Stimulated activated CD4-positive, alpha-beta T cell treated with anti-CD3 and anti-CD28 coated beads, Interleukin-15, amount 100 ng/mL, for 24 hours (primary cell): Measurements from ENCODE around the gene ABHD16A.
"Not testable (repeated sequence)": the region's sequence is repeated elsewhere in the genome, so short reads cannot be mapped to it uniquely, and the experiment has no call there.

Experiments used
- DNase-seq: peaks from one replicate; pipeline ENCODE4 v3.0.0-alpha.2; 2020

The ABHD16A gene

DNA sequence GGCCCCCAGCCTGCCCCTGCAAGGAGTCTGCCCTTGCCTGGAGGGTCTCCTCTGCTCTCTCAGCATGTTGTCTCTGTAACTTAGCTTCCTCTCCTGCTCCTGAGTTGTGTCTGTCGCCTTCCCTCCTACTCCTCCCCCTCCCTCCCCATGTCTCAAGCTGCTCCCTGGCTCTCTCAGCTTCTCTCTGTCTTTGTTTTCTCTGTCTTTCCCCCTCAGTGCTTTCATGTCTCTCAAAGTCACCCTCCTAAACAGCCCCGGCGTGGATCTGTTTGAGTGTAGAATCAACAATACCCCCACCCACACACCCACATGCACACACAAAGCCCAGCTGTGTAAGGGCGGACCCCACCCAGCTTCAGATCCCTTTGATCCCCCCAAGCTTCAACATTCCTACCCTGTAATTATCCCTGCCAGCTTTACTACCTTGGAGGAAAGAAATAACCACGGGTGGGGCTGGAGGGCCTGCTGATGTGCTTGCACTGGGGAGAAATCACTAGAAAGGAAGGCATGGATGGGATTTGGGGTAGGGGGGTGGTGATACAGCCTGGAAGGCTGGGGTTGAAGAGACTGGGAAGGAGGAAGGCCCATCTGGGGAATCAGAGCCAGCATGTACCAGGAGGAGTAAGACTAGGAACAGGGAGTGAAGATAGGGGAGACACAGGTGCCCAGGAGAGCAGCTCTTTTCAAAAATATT, 11.0 kb upstream of the ABHD16A start:
- no peak for DNase-seq

DNA sequence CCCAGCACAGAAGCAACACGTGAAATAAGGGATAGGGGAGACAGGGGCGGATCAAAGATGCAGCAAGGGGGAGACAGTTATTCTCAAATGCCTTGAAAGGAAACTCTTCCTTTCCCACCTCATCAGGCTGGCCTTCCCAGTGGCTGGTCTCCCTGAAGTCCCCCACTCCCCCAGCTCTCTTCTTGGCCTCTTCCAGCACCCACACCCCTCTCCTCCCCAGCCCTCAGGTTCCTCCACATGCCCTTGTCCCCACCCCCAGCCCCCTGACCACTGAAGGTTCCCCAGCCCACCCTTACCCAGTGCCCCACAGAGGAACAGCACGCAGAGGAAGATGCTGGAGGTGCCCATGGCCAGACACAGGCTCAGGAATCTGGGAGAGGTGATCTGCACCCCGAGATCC, 10.3 kb upstream of the ABHD16A start:
- DNase-seq, result no peak

DNA sequence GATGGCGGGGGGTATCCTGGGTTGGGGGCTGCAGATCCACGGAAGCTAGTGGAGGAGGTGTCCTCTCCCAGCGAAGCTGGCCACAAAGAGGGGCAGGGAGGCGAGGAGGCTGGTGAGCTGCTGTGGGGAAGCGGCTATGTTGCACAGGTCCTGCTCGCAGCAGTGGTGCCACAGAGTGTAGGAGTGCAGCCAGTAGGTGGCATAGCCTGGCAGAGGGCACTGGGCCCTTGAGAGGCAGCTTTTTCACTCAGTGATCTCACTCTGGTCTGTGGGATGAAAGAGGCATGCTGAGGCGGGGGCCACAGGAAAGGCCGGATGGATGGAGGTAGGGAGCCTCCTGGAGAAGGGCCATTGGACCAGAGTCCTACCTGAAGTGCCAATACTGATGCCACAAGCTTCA, 9.2 kb upstream of the ABHD16A start:
- DNase-seq, result no peak

DNA sequence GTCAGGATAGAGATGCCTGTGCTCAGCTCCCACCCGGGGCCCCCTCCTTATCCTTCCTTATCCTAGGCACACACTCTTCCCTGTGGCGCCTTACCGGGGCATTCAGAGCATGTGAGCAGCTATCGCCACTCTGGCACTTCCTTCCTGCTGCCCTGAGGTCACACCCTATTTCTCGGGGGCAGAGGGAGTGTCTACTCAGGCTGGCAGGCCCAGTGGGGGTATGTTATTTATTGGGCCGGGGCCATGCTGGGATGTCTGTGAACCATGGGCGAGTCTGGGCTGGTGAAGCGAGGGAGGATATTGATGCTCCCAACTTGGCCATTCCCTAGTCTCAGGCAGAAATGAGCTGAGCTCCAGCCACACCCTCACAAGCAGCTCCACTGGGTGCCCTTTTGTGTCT, 8.1 kb upstream of the ABHD16A start:
- DNase-seq, result no peak

DNA sequence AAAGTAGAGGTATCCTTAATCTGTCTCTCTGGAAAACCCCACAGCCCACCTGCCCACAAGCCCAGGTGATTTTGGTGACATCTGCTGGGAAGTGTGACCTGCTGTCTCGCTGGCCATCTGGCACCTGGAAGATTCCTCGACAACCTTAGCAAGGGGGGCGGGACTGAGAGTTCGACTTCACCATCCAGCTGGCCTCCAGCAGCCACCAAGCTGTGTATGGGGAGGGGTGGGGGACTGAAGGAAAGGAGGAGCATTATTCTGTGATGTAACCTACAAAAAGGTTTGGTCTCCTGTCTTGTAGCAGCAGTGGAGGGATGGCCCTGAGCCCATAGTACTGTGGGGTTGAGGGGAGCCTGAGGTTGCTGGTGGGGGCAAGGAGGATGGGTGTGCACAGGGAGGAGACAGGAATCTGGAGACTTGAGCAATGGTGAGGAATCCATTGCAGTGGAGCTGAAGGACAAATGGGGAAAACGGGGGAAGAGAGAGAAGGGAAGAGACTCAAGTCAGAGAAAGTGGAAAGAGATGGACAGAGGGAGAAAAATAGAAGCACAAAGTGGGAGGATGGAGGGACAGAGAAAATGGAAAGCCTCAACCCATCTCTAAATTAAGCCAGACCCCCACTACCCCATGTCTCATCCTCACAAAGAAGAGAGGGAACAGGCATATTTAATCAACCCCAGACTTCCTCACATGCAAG, 7.5 kb upstream of the ABHD16A start:
- no peak for DNase-seq

DNA sequence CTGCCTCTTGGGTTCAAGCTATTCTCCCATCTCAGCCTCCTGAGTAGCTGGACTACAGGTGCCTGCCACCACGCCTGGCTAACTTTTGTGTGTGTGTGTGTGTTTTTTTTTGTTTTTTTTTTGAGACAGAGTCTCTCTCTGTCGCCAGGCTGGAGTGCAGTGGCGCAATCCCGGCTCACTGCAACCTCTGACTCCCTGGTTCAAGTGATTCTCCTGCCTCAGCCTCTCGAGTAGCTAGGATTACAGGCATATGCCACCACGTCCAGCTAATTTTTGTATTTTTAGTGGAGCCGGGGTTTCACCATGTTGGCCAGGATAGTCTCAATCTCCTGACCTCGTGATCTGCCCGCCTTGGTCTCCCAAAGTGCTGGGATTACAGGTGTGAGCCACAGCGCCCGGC, 6.0 kb upstream of the ABHD16A start:
- DNase-seq, result not testable (repeated sequence)

DNA sequence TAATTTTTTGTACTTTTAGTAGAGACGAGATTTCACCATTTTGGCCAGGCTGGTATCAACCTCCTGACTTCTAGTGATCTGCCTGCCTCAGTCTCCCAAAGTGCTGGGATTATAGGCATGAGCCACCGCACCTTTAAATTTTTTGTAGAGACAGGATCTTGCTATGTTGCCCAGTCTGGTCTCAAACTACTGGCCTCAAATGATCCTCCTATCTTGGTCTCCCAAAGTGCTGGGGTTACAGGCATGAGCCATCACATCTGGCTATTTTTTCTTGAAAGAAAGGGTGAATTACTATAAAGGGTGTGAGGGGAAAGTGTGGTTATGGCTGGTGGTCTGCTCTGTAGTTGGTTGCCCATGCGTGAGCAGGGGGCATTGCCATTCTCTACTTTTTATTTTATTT, 5.1 kb upstream of the ABHD16A start:
- no peak for DNase-seq

DNA sequence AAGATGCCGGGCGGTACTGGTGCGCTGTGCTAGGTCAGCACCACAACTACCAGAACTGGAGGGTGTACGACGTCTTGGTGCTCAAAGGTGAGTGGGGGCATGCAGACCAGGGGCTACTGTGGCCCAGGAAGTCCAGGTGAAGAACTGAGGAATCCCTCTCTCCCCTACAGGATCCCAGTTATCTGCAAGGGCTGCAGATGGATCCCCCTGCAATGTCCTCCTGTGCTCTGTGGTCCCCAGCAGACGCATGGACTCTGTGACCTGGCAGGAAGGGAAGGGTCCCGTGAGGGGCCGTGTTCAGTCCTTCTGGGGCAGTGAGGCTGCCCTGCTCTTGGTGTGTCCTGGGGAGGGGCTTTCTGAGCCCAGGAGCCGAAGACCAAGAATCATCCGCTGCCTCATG, 4.6 kb upstream of the ABHD16A start:
- no peak for DNase-seq

DNA sequence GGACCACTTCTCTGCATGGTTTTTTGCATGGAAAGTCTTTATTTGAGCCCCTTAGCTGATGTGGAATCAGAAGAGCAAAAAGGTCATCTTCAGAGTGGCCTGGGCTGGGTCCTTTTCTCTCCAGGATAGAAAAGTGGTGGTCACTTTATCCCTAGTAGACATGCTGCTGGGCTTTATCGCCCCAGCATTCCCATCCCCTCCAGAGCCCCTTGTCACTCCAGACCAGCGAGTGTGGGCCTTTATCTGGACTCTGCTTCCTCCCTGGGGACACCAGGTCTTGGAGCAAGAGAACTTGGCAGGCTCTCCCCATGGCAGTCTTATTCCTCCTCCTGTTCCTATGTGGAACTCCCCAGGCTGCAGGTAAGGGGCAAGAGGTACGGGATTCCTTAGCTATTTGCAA, 3.5 kb upstream of the ABHD16A start, which contains the start of gene LY6G6F:
TSS of gene LY6G6F (plus strand) at position 268 of the 400 bp plus-strand sequence. CDS start at position 309, 41 bp downstream.
- no peak for DNase-seq

DNA sequence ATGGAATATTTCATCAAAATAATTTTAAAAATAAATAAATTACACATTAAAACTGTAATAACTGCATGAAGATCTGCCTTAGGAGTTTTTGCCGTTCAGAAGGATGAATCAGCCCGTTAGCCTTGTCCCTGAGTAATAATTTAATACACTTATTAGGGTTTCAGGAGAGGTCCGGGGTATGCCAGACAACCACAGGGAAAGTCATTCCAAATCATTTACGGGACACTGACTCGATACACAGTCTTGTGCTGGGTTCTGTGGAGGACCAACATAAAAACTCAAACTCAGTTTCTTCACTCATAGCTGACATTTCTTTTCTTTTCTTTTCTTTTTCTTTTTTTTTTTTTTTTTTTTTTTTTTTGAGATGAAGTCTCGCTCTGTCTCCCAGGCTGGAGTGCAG, 2.8 kb upstream of the ABHD16A start:
- DNase-seq, result no peak

DNA sequence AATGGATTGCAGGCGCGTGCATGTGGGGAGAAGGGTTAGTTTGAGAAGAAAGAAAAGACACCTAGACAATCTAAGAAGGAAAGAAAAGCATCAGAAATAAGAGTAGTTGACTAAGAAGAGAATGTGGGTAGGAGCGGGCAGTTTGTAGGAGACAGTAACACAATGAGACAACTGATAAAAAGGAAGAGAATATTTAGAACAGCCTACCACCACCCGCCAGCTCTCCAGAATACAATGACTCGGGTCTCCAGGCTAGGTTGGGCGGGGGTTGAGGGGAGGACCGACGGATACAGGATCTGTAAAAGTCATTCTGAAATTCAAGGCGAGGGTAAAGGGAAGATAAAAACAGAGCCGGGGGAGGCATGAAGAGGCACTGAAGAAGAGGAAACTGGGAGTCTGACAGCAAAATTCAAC, 712 bp downstream of the ABHD16A start:
- DNase-seq, result peak; percentile 55

DNA sequence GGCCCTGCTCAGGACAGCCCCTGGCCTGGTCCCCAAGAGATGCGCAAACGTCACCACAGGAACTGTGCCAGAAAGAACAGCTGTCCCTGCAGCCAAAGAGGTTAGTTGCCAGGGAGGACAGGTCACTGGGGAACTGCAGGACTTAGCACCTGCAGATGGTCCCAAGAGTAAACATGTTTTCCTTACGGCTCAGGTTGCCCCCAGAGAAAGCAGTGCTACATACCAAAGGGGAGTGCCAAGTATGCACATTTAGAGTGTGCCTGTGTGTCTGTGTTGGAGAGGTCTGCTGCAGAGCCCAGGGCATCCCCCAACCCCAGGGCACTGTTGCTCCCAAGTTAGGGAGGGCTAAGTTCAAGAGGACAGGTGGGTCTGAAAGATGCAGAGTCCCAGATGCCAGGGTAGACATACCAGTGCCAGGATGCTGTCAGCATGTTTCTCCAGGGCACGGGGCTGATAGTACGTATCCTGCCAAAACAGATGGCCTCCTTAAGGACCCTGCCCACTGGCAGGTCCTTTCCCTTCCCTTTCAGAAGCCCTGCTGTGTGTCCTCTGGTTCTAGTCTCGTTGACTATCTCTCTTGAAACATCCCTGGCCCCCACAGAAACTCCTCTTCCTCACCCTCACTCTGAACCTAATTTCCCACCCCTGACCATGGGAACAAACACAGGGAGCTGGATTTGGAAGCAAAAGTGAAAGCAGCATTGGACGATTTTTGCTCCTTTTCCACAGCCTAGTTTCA, 1.3 kb downstream of the ABHD16A start:
- no peak for DNase-seq

DNA sequence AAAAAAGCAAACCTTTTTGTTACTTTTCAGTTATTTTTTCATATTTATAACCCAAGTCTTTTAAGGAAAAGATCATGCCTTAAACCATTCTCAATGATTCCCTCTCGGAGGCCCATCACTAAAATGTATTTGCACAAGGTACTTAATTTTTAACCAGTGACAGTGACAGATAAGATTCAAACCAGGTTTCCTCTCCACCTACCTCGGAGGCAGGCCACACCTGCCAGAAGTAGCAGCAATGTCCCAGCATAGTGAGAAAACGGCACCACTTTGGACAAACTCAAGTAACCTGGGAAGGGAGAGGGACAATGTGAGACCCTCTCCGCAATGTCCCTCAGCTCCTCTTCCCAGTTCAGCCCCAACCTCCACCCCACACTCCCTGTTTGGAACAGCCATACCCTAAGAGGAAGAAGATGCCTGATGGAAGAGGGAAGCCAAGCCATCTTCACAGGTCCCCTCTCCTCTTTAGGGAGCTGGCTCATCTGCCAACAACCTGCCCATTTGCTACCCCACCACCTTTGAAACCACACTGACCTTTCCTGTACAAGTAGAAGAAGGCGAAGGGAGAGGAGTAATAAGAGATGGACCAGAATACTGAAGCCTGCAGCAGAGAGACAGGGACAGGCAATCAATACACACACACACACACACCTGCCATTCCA, 2.3 kb downstream of the ABHD16A start:
- DNase-seq, result no peak

DNA sequence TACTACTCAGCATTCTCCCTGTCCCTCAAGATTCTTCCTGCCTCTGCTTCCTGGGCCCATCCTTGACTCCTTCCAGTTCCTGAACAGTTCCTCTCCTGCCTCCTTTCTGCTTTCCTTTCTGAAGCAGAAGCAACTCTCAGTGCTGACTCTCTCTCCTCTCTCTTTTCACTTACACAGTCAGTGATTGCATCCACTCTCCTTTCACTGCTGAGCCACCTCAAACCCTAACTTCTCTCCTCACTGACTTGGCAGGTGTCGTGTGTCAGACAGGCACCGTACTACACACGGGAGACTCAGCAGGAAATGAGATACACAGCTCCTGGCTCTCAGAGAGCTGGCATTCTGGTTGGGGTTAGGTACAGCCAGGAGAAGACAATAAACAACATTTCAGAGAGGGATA, 5.6 kb downstream of the ABHD16A start:
- DNase-seq, result no peak

DNA sequence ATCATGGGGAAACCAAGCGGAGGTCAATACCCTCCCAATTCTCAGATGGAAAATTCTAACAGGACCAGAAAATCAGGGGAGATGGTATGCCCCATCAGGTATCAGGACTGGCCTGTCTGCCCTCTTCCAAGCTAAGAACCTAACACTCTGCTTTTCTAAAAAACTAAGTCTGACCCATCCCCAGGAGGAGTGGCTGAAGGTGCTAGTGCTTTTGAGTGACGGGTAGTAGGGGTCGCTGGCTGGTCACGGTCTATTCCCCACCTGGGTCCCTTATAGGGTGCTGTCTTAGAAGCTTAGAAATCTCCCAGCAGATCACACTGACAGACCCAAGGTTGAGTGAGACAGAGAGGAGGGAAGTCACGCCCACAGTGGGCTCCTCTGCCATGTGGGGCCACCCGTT, 9.6 kb downstream of the ABHD16A start:
- DNase-seq, result no peak

DNA sequence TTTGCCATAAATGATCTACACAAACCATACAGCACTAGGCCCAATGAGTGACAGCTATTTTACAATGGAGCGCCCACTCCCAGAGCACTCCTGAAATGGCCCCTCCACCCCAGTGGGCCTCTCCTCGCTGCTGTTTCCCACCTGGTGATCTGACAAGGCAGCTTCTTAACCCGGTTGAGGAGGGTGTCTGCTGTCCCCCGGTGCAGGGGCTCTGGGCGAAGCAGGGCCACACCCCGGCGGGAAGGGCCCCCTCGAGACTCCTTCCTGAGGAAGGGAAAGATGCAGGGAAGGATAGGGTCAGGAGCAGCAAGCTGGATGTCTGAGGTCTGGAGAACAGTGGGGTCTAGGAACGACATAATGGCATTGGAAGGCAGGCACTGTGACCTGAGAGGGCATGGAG, 10.2 kb downstream of the ABHD16A start:
- no peak for DNase-seq

DNA sequence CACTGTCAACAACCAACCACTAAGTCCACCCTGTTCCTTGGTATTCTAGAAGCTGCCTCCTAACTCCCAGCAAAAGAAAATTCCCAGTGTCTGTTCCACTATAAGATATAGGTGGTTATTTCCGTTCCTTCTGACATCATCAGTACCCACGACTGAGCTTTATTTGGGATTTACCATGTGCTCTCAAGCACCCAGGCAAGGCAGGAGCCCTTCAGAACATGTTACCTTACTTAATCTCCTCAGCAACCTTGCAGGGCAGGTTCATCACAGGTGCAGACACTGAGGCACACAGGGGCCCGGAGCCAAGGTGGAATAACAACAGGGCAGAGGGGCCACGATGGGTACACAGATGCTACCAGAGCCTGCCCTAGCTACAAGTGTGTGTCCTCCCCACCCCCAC, 10.8 kb downstream of the ABHD16A start:
- no peak for DNase-seq

DNA sequence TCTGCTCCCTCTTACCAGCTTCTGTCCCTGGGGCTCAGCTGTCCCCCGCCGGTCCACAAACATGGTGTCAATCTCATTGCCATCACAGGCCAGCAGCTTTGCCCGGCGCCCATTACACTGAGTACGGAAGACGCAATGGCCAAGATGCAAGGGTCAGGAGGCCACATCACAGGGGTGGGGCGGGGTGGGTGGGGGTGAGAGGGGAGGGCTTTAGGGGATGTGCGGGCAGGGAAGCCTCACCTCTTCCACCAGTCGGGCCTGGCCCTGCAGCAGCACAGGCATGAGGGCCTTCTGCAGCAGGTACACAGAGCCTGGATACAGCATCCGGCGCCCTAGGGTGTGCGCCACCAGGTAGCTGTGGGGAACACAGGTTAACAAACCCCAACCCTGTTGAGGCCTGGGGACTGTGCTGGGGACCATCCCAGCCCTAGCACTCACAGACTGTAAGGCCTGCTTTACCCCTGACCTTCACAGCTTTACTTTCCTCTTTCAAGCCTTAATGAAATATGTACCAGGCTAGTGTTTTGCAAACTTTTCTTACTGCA, 11.5 kb downstream of the ABHD16A start:
- no peak for DNase-seq

DNA sequence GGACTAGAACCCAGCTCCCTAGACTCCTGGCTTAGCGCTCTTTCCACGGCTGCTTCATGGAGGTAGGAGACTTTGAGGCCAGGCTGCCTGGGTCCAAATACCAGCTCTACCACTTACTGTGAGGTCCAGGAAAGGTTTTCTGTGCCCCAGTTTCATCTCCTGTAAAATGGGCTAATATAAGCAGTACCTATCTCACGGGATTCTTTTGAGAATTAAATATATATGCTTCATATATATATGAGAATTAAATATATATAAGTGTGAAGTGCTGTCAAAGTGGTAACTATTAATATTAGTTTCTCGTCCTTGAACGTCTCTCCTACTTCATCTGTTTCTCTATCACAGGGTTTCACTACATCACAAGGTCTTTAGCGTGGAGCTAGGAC, 12.1 kb downstream of the ABHD16A start:
- DNase-seq, result no peak

DNA sequence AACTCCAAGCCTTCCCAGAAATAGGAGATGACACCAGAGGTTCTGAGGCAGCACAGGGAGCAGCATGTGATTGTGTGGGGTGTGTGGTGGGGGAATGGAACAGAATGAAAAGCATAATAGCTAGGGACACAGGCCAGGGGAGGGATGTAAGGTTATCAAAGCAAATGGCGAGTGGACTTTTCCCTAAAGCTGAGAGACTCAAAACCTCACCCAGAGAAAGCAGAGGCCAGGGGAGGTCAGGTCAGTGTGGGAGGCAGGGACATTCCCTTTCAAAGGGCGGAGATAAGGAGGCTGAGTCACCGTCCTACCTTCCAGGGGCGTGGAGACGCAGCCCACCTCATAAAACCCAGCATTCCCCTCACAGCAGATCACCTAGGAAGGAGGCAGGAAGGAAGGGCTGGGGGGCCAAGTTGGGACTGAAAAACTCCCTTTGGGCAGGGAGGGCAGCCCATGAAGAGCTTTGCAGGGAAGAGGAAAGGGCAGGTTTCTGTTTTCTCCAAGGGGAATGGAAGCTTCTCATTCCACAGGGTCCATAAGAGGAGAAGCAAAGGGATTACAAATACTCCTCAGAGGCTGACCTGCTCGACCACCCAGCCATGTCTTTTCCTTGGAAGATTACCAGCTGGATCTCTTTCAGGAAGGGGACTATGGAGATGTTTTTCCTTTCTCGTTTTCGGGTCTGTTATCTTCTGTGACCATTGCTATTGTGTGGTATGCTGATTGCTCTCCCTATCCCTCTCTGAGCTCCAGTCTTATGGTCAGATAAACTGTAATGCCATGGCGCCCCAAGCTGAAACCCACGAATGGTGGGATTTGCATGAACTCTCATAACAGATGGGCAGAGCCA, 12.7 kb downstream of the ABHD16A start:
- no peak for DNase-seq

DNA sequence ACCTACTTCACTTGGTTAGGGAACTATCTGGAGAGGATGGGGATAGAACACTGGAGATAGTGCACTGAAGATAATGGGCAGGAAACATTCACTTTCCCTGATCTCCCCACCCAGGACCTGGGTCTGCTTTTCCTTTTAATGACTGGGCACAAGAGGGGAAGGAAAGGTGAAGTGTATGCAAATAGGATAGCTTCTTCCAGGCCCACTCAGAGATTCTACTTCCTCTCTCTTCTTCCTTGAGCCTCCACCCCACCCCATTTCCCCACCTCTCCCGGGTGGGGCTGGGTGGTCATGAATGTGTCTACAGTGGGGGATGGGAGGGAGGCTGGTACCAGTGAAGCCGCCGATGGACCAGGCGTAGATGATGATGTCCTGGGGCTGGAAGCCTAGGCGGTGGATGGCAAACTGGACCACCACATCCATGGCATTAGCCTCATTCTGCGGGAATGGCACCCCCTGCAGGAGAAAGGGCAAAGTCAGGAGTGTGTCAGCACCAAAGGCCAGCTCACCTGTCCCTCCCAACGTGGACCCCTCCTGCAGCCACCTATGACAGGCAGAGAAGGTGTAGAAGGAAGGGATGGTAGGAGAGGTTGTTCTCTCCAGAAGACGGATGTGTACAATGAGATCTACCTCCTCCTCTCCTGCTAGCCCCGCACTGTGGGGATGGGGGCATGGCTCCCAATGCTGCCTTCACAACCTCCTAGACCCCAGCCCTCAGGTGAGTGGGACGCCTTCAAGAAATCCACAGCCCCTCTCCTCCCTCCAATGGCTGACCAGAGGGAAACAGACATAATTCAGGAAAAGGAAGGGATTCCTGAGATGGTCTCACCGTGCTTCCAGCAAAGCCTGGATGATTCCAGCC, 13.6 kb downstream of the ABHD16A start:
- no peak for DNase-seq
